HG03064 (cell line): ENCODE results near the gene DTD2.
"Not testable (repeated sequence)": the region's sequence is repeated elsewhere in the genome, so short reads cannot be mapped to it uniquely, and the experiment has no call there.

Experiments used
- ATAC-seq: cut with Tn5 transposase; IDR thresholded peaks from one replicate; pipeline ENCODE4 v1.9.1; 2021; ENCODE audit warnings: low read depth; ENCODE audit not compliant: unreplicated experiment

Gene DTD2

GRCh38 chr14:31456841-31457664 is at the start of gene DTD2:
TSS of gene DTD2 (minus strand) at chr14:31457506. CDS start at chr14:31457393, 113 bp downstream.
- ATAC-seq = peak; percentile 98

GRCh38 chr14:31505411-31505810 is 48.1 kb upstream of the DTD2 start:
- no peak for ATAC-seq

GRCh38 chr14:31501870-31502269 is 44.6 kb upstream of the DTD2 start:
- ATAC-seq = no peak

- no peak for ATAC-seq
These were observed 35.6 kb upstream of the DTD2 start for GRCh38 chr14:31492759-31493498.

GRCh38 chr14:31489691-31490090 is 32.4 kb upstream of the DTD2 start:
- ATAC-seq = no peak

GRCh38 chr14:31487886-31488285 is 30.6 kb upstream of the DTD2 start, which contains the start of gene GPR33:
TSS of gene GPR33 (minus strand) at chr14:31488039. CDS start at chr14:31483965, 4,074 bp downstream.
- no peak for ATAC-seq

- ATAC-seq = no peak
These were observed 29.5 kb upstream of the DTD2 start for GRCh38 chr14:31486764-31487163.

- ATAC-seq = no peak
These were observed 27.4 kb upstream of the DTD2 start for GRCh38 chr14:31484754-31485153.

- ATAC-seq = no peak
These were observed 22.9 kb upstream of the DTD2 start for GRCh38 chr14:31480156-31480555.

- no peak for ATAC-seq
These were observed 21.7 kb upstream of the DTD2 start for GRCh38 chr14:31479027-31479426.

- ATAC-seq = no peak
These were observed 19.9 kb upstream of the DTD2 start for GRCh38 chr14:31477248-31477647.

- no peak for ATAC-seq
These were observed 19.0 kb upstream of the DTD2 start for GRCh38 chr14:31476131-31476866.

- no peak for ATAC-seq
These were observed 9.2 kb upstream of the DTD2 start for GRCh38 chr14:31466554-31466953.

- no peak for ATAC-seq
These were observed 7.8 kb upstream of the DTD2 start for GRCh38 chr14:31465111-31465510.

- not testable (repeated sequence) for ATAC-seq
These were observed 5.1 kb upstream of the DTD2 start for GRCh38 chr14:31462450-31462849.

- ATAC-seq = no peak
These were observed 4.2 kb upstream of the DTD2 start for GRCh38 chr14:31461545-31461944.

GRCh38 chr14:31457665-31458659 is 656 bp upstream of the DTD2 start:
- ATAC-seq = no peak

GRCh38 chr14:31449971-31450610 is 7.2 kb downstream of the DTD2 start:
- ATAC-seq = peak; percentile 75

- ATAC-seq = no peak
These were observed 8.2 kb downstream of the DTD2 start for GRCh38 chr14:31449136-31449535.
